ENCODE results near the gene GEMIN5. TPM values are rescaled to one million over a fixed set of nuclear protein-coding genes. Genes with fewer than 3 reads are reported as not detected.

The GEMIN5 gene
- total RNA-seq, 1 donor from 2014 or later = 12.5 TPM

GRCh38 chr5:154849264-154849785 lies 88.7 kb downstream of the GEMIN5 start:
- no peak for DNase-seq (ENCODE audit: low spot score)
- no peak overlapping the region for H3K4me3 Mint-ChIP-seq (ENCODE audit: unreplicated experiment)
- H3K27me3 Mint-ChIP-seq (ENCODE audit: low read depth) = no peaks in the 10 kb centered on the region
- no peak for TF ChIP-seq CTCF (IDR thresholded peaks at IDR 0.05)
- H3K9me3 Mint-ChIP-seq (ENCODE audit: low read depth) = no peaks in the 10 kb centered on the region
- peaks cover 23% of the 10 kb centered on the region for H3K4me1 Mint-ChIP-seq (ENCODE audit: low read depth)
- H3K27ac Mint-ChIP-seq (ENCODE audit: unreplicated experiment) = peak overlapping the region; percentile 17
- H3K36me3 Mint-ChIP-seq (ENCODE audit: low read depth) = no peaks in the 10 kb centered on the region

GRCh38 chr5:154844809-154845208 lies 93.2 kb downstream of the GEMIN5 start:
- Mint-ChIP-seq H3K27me3 (ENCODE audit: low read depth) (no peaks in the 10 kb centered on the region), H3K27ac (ENCODE audit: unreplicated experiment) (no peak overlapping the region), H3K4me1 (ENCODE audit: low read depth) (peaks cover 12% of the 10 kb centered on the region), H3K9me3 (ENCODE audit: low read depth) (no peaks in the 10 kb centered on the region), H3K36me3 (ENCODE audit: low read depth) (no peaks in the 10 kb centered on the region), H3K4me3 (ENCODE audit: unreplicated experiment) (no peak overlapping the region)
- TF ChIP-seq CTCF (IDR thresholded peaks at IDR 0.05) = no peak
- DNase-seq (ENCODE audit: low spot score) = no peak

GRCh38 chr5:154842689-154843530 lies 95.1 kb downstream of the GEMIN5 start:
- Mint-ChIP-seq H3K9me3 (ENCODE audit: low read depth) (no peaks in the 10 kb centered on the region), H3K36me3 (ENCODE audit: low read depth) (peaks cover 2% of the 10 kb centered on the region), H3K27me3 (ENCODE audit: low read depth) (no peaks in the 10 kb centered on the region), H3K27ac (ENCODE audit: unreplicated experiment) (no peak overlapping the region), H3K4me3 (ENCODE audit: unreplicated experiment) (no peak overlapping the region), H3K4me1 (ENCODE audit: low read depth) (peaks cover 5% of the 10 kb centered on the region)
- DNase-seq (ENCODE audit: low spot score) = no peak
- TF ChIP-seq CTCF (IDR thresholded peaks at IDR 0.05) = no peak

- TF ChIP-seq CTCF (IDR thresholded peaks at IDR 0.05) = no peak
- peaks cover 5% of the 10 kb centered on the region for H3K4me1 Mint-ChIP-seq (ENCODE audit: low read depth)
- peaks cover 3% of the 10 kb centered on the region for H3K36me3 Mint-ChIP-seq (ENCODE audit: low read depth)
- H3K9me3 Mint-ChIP-seq (ENCODE audit: low read depth) = no peaks in the 10 kb centered on the region
- no peak overlapping the region for H3K27ac Mint-ChIP-seq (ENCODE audit: unreplicated experiment)
- no peak for DNase-seq (ENCODE audit: low spot score)
- no peaks in the 10 kb centered on the region for H3K27me3 Mint-ChIP-seq (ENCODE audit: low read depth)
- H3K4me3 Mint-ChIP-seq (ENCODE audit: unreplicated experiment) = no peak overlapping the region
These were observed 96.7 kb downstream of the GEMIN5 start for GRCh38 chr5:154841273-154841661.

GRCh38 chr5:154840435-154841272 lies 97.4 kb downstream of the GEMIN5 start:
- no peak overlapping the region for H3K27ac Mint-ChIP-seq (ENCODE audit: unreplicated experiment)
- H3K4me3 Mint-ChIP-seq (ENCODE audit: unreplicated experiment) = no peak overlapping the region

More at GRCh38 chr5:154840435-154841272, 97.4 kb downstream of the GEMIN5 start:
- DNase-seq (ENCODE audit: low spot score) = no peak
- no peak for TF ChIP-seq CTCF (IDR thresholded peaks at IDR 0.05)
- no peaks in the 10 kb centered on the region for H3K27me3 Mint-ChIP-seq (ENCODE audit: low read depth)
- peaks cover 5% of the 10 kb centered on the region for H3K4me1 Mint-ChIP-seq (ENCODE audit: low read depth)
- H3K36me3 Mint-ChIP-seq (ENCODE audit: low read depth) = peaks cover 3% of the 10 kb centered on the region
- no peaks in the 10 kb centered on the region for H3K9me3 Mint-ChIP-seq (ENCODE audit: low read depth)

All from chondrocyte (in vitro differentiated cells).